HL-60 (cell line): ENCODE results near the gene AHDC1.
A peak's percentile ranks its signal among the peaks of the same experiment; 100 is the strongest.

ENCODE experiments used
- DNase-seq, 2 experiments: peaks; one replicate each; pipeline ENCODE4 v3.0.0-alpha.2; 2010 to 2020; ENCODE audit warnings: low read depth in 1 of 2, low spot score in 1 of 2
- H3K27ac ChIP-seq: fragments of 250-450 bp; sonication (Bioruptor Pico); replicated peaks from 2 replicates; pipeline ENCODE4 v1.5.1; 2020; ENCODE audit warnings: mild to moderate bottlenecking, moderate library complexity
- H3K27me3 ChIP-seq: fragments of 250-450 bp; sonication (Bioruptor Pico); 2 replicates; pipeline ENCODE4 v1.5.1; 2021; ENCODE audit warnings: mild to moderate bottlenecking, moderate library complexity; ENCODE audit not compliant: insufficient read depth, poor library complexity, severe bottlenecking
- H3K4me3 ChIP-seq: replicated peaks from 2 replicates; pipeline ENCODE4 v1.5.1; 2011; ENCODE audit warnings: mild to moderate bottlenecking, control low read depth, low read length; ENCODE audit not compliant: insufficient read depth
- GABPA ChIP-seq: IDR thresholded peaks from 2 replicates; pipeline ENCODE4 v1.6.1; 2012; ENCODE audit warnings: low read depth
- POLR2AphosphoS5 ChIP-seq: IDR thresholded peaks from 2 replicates; pipeline ENCODE4 v1.6.1; 2012; ENCODE audit warnings: low read depth
- SPI1 ChIP-seq: IDR thresholded peaks from 2 replicates; pipeline ENCODE4 v1.6.1; 2012; ENCODE audit warnings: low read depth, mild to moderate bottlenecking, borderline replicate concordance
- TF ChIP-seq, protein P1 (sequence below): IDR thresholded peaks from one replicate; pipeline ENCODE4 v1.5.1; 2011; ENCODE audit warnings: low read length, control low read depth, inconsistent platforms; ENCODE audit not compliant: insufficient read depth
- TF ChIP-seq, protein P2 (sequence below): IDR thresholded peaks from 2 replicates; pipeline ENCODE4 v1.6.1; 2012; ENCODE audit warnings: low read depth; ENCODE audit not compliant: insufficient replicate concordance

The AHDC1 gene

DNA sequence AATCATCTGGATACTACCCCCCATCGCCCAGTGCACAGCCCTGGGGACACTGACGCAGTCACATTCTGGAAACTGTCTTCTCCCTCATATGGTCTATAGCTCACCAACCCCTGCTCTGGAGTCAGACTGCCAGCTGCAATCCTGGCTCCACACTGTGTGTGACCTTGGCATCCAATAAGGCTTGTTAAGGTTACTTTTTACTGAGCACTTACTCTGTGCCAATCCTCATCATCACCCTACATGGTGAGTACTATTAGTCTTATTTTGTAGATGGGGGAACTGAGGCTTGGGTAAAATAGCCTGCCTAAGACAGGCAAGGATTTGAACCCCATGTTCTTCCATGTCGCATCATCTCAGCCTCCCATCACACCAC, 34.9 kb downstream of the AHDC1 start:
- no peak overlapping the region for H3K27ac ChIP-seq
- no peak overlapping the region for H3K4me3 ChIP-seq
- H3K27me3 ChIP-seq, result no peaks in the 10 kb centered on the region
- DNase-seq, result no peak
- TF ChIP-seq, protein P1, sequence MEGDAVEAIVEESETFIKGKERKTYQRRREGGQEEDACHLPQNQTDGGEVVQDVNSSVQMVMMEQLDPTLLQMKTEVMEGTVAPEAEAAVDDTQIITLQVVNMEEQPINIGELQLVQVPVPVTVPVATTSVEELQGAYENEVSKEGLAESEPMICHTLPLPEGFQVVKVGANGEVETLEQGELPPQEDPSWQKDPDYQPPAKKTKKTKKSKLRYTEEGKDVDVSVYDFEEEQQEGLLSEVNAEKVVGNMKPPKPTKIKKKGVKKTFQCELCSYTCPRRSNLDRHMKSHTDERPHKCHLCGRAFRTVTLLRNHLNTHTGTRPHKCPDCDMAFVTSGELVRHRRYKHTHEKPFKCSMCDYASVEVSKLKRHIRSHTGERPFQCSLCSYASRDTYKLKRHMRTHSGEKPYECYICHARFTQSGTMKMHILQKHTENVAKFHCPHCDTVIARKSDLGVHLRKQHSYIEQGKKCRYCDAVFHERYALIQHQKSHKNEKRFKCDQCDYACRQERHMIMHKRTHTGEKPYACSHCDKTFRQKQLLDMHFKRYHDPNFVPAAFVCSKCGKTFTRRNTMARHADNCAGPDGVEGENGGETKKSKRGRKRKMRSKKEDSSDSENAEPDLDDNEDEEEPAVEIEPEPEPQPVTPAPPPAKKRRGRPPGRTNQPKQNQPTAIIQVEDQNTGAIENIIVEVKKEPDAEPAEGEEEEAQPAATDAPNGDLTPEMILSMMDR, result no peak
- TF ChIP-seq SPI1 (no peak), POLR2AphosphoS5 (no peak)
- TF ChIP-seq, protein P2, sequence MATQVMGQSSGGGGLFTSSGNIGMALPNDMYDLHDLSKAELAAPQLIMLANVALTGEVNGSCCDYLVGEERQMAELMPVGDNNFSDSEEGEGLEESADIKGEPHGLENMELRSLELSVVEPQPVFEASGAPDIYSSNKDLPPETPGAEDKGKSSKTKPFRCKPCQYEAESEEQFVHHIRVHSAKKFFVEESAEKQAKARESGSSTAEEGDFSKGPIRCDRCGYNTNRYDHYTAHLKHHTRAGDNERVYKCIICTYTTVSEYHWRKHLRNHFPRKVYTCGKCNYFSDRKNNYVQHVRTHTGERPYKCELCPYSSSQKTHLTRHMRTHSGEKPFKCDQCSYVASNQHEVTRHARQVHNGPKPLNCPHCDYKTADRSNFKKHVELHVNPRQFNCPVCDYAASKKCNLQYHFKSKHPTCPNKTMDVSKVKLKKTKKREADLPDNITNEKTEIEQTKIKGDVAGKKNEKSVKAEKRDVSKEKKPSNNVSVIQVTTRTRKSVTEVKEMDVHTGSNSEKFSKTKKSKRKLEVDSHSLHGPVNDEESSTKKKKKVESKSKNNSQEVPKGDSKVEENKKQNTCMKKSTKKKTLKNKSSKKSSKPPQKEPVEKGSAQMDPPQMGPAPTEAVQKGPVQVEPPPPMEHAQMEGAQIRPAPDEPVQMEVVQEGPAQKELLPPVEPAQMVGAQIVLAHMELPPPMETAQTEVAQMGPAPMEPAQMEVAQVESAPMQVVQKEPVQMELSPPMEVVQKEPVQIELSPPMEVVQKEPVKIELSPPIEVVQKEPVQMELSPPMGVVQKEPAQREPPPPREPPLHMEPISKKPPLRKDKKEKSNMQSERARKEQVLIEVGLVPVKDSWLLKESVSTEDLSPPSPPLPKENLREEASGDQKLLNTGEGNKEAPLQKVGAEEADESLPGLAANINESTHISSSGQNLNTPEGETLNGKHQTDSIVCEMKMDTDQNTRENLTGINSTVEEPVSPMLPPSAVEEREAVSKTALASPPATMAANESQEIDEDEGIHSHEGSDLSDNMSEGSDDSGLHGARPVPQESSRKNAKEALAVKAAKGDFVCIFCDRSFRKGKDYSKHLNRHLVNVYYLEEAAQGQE, result no peak

DNA sequence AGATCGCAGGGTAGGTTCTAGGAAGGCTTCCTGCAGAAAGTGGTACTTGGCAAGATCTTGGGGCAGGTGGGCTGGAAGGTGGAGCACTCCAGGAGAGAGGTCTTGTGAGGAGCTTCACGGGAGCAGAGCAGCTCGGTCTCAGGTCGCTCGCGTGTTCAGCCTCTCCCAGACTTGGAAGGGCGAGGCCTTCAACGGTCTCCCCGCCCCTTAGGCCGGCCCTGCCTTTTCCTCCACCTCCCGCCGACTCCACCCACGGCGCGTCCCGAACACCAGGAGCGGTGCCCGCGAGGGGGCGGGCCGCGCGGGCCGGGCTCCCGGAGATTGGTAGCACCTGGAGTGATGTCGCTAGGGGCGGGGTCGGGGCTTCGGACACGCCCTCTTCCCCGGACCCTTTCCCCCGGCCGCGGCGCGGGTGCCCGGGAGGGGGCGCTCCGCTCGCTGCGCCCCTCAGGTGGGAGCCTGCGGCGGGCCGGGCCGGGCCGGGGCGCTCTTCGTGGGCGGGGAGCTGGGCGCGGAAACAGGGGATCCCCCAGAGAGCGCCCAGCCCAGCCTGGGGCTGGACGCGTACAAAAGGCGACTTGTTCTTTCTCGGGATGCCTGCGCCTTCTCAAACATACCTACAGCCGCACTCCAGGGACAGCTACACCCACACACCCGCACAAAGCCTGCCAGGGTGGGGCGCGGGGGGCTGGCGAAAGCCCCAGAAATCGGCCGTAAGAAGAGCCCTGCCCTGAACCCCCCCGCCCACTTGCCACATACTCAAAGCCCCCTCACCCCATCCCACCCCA, 35.5 kb downstream of the AHDC1 start:
- no peaks in the 10 kb centered on the region for H3K27me3 ChIP-seq
- H3K27ac ChIP-seq, result no peak overlapping the region
- TF ChIP-seq, protein P1, result no peak
- TF ChIP-seq POLR2AphosphoS5 (no peak), GABPA (no peak), SPI1 (no peak)
- TF ChIP-seq, protein P2, result no peak
- DNase-seq, result peak; percentile 88 to 94
- peak overlapping the region; percentile 31 for H3K4me3 ChIP-seq

DNA sequence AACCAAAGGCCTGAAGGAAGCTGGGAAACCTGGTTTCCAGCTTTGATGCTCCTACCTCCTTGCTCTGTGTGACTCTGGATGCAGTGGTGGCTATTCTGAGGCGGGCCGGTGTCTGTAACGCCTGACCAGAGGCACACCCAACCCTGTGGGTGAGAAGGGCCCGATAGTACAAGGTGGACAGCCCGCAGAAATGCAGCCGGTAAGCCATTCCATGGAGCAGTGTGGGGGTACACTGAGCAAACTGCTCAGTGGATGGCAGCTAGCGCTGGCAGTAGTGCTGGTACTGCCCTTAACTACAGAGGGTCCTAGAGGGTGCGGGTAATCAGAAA, 36.0 kb downstream of the AHDC1 start:
- no peak for TF ChIP-seq SPI1
- TF ChIP-seq GABPA, result no peak
- TF ChIP-seq, protein P2, result no peak
- TF ChIP-seq, protein P1, result no peak
- TF ChIP-seq POLR2AphosphoS5, result no peak
- no peak overlapping the region for H3K4me3 ChIP-seq
- H3K27ac ChIP-seq, result no peak overlapping the region
- no peak for DNase-seq
- no peaks in the 10 kb centered on the region for H3K27me3 ChIP-seq
